Putamen (tissue), 1 donor: ENCODE measurements around the gene ATG2A.

Experiments
- DNase-seq: peaks from one replicate; pipeline ENCODE4 v3.0.0-alpha.2; 2016; ENCODE audit warnings: low spot score

The ATG2A gene

GRCh38 chr11:64923944-64924909 is 7.2 kb upstream of the ATG2A start, which contains the start of gene PPP2R5B:
PPP2R5B (plus strand) TSS chr11:64924689; CDS start chr11:64925735, 1,046 bp downstream.
- DNase-seq = peak; percentile 97

GRCh38 chr11:64923151-64923661 is 6.2 kb upstream of the ATG2A start:
- no peak for DNase-seq

GRCh38 chr11:64921384-64921783 is 4.4 kb upstream of the ATG2A start:
- no peak for DNase-seq

- no peak for DNase-seq
Observed at GRCh38 chr11:64920124-64920523, 3.1 kb upstream of the ATG2A start.

GRCh38 chr11:64919627-64920026 is 2.6 kb upstream of the ATG2A start:
- no peak for DNase-seq

- DNase-seq = peak; percentile 34
Observed at GRCh38 chr11:64918017-64918416, 1.0 kb upstream of the ATG2A start.

- peak; percentile 16 for DNase-seq
Observed at GRCh38 chr11:64917663-64917995, 620 bp upstream of the ATG2A start.

- DNase-seq = no peak
Observed at GRCh38 chr11:64916040-64916774, 802 bp downstream of the ATG2A start.

GRCh38 chr11:64915376-64915887 is 1.6 kb downstream of the ATG2A start:
- DNase-seq = no peak

GRCh38 chr11:64914123-64914522 is 2.9 kb downstream of the ATG2A start:
- no peak for DNase-seq

- DNase-seq = no peak
Observed at GRCh38 chr11:64913171-64913727, 3.8 kb downstream of the ATG2A start.

GRCh38 chr11:64911689-64912088 is 5.3 kb downstream of the ATG2A start:
- no peak for DNase-seq

- DNase-seq = no peak
Observed at GRCh38 chr11:64911142-64911541, 5.9 kb downstream of the ATG2A start.

- DNase-seq = no peak
Observed at GRCh38 chr11:64910451-64911093, 6.4 kb downstream of the ATG2A start.

- DNase-seq = no peak
Observed at GRCh38 chr11:64909653-64910343, 7.2 kb downstream of the ATG2A start.

GRCh38 chr11:64908766-64909165 is 8.2 kb downstream of the ATG2A start:
- DNase-seq = no peak

GRCh38 chr11:64906314-64906635 is 10.7 kb downstream of the ATG2A start:
- no peak for DNase-seq

- DNase-seq = no peak
Observed at GRCh38 chr11:64905516-64906313, 11.3 kb downstream of the ATG2A start.

- no peak for DNase-seq
Observed at GRCh38 chr11:64903291-64903833, 13.6 kb downstream of the ATG2A start.
